HG03135 (cell line): ENCODE data around the gene KCNG3.
"Not testable (repeated sequence)": the region's sequence is repeated elsewhere in the genome, so short reads cannot be mapped to it uniquely, and the experiment has no call there.

Experiments used
- ATAC-seq: cut with Tn5 transposase; IDR thresholded peaks from one replicate; pipeline ENCODE4 v1.9.1; 2021; ENCODE audit warnings: mild to moderate bottlenecking, moderate library complexity; ENCODE audit not compliant: unreplicated experiment

The KCNG3 gene

GRCh38 chr2:42430188-42430587 lies 63.6 kb downstream of the KCNG3 start:
- no peak for ATAC-seq

- ATAC-seq: no peak
Measured at GRCh38 chr2:42429352-42429751, 64.4 kb downstream of the KCNG3 start.

GRCh38 chr2:42425697-42426096 lies 68.1 kb downstream of the KCNG3 start:
- ATAC-seq: no peak

- ATAC-seq: no peak
Measured at GRCh38 chr2:42424033-42424432, 69.7 kb downstream of the KCNG3 start.

GRCh38 chr2:42421601-42422239 lies 72.1 kb downstream of the KCNG3 start:
- no peak for ATAC-seq

GRCh38 chr2:42421157-42421485 lies 72.7 kb downstream of the KCNG3 start:
- no peak for ATAC-seq

- ATAC-seq: no peak
Measured at GRCh38 chr2:42414648-42415047, 79.1 kb downstream of the KCNG3 start.

- ATAC-seq: no peak
Measured at GRCh38 chr2:42414158-42414557, 79.6 kb downstream of the KCNG3 start.

GRCh38 chr2:42410742-42411514 lies 82.9 kb downstream of the KCNG3 start:
- ATAC-seq: no peak

GRCh38 chr2:42408009-42408408 lies 85.8 kb downstream of the KCNG3 start:
- no peak for ATAC-seq

- no peak for ATAC-seq
Measured at GRCh38 chr2:42407476-42407875, 86.3 kb downstream of the KCNG3 start.

- no peak for ATAC-seq
Measured at GRCh38 chr2:42404676-42405075, 89.1 kb downstream of the KCNG3 start.

GRCh38 chr2:42401773-42402172 lies 92.0 kb downstream of the KCNG3 start:
- no peak for ATAC-seq

GRCh38 chr2:42398052-42398451 lies 95.7 kb downstream of the KCNG3 start:
- not testable (repeated sequence) for ATAC-seq

- ATAC-seq: not testable (repeated sequence)
Measured at GRCh38 chr2:42393320-42393719, 100.5 kb downstream of the KCNG3 start.

- no peak for ATAC-seq
Measured at GRCh38 chr2:42392191-42392590, 101.6 kb downstream of the KCNG3 start.
